ENCODE results near the gene ATP6V0A4. TPM values are rescaled to one million over a fixed set of nuclear protein-coding genes. Genes with fewer than 3 reads are reported as not detected.

Gene ATP6V0A4
- total RNA-seq, 1 donor from 2014 or later: 1.2 TPM

DNA sequence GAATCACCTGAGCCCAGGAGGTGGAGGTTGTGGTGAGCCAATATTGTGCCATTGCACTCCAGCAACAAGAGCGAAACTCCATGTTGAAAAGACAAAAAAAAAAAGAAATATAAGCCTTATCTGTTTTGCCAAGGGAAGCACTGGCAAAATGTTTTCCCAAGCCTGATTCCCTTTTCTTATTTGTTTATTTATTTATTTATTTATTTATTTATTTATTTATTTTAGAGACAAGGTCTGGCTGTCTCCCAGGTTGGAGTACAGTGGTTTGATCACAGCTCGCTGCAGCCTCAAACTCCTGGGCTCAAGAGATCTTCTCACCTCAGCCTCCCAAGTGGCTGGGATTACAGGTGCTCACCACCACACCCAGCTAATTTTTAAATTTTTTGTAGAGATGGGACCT lies 141.0 kb downstream of the ATP6V0A4 start:
- DNase-seq (ENCODE audit: extremely low spot score in 2 of 2): no peak
- no peaks in the 10 kb centered on the region for H3K27me3 ChIP-seq
- no peaks in the 10 kb centered on the region for H3K4me1 ChIP-seq
- no peaks in the 10 kb centered on the region for H3K36me3 ChIP-seq
- no peak overlapping the region for H3K27ac ChIP-seq
- TF ChIP-seq, protein P1, sequence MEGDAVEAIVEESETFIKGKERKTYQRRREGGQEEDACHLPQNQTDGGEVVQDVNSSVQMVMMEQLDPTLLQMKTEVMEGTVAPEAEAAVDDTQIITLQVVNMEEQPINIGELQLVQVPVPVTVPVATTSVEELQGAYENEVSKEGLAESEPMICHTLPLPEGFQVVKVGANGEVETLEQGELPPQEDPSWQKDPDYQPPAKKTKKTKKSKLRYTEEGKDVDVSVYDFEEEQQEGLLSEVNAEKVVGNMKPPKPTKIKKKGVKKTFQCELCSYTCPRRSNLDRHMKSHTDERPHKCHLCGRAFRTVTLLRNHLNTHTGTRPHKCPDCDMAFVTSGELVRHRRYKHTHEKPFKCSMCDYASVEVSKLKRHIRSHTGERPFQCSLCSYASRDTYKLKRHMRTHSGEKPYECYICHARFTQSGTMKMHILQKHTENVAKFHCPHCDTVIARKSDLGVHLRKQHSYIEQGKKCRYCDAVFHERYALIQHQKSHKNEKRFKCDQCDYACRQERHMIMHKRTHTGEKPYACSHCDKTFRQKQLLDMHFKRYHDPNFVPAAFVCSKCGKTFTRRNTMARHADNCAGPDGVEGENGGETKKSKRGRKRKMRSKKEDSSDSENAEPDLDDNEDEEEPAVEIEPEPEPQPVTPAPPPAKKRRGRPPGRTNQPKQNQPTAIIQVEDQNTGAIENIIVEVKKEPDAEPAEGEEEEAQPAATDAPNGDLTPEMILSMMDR (IDR thresholded peaks at IDR 0.05): no peak
- no peak for TF ChIP-seq POLR2A (IDR thresholded peaks at IDR 0.05)
- no peak for TF ChIP-seq POLR2AphosphoS5 (IDR thresholded peaks at IDR 0.05; ENCODE audit: insufficient read depth in 1 of 2, low read depth in 1 of 2)
- intact Hi-C loops (cut with DNase I): no loop called here
- H3K9me3 ChIP-seq: no peaks in the 10 kb centered on the region
- no peak overlapping the region for H3K4me3 ChIP-seq

Other genes with a start within 250 kb of the ATP6V0A4 start
- gene SVOPL, start 96.8 kb downstream of the ATP6V0A4 start, total RNA-seq: not detected
- not detected for gene TMEM213, start 202 bp downstream of the ATP6V0A4 start, total RNA-seq
- gene KIAA1549, start 183.2 kb upstream of the ATP6V0A4 start, total RNA-seq: 2.9 TPM
- 55.7 TPM for gene ZC3HAV1L, start 237.8 kb upstream of the ATP6V0A4 start, total RNA-seq